Keratinocyte (primary cell): ENCODE measurements around the gene CLPX. TPM values are rescaled to one million over a fixed set of nuclear protein-coding genes. Genes with fewer than 3 reads are reported as not detected.

Experiments
- DNase-seq: peaks from one replicate; pipeline ENCODE4 v3.0.0-alpha.2; 2011; ENCODE audit warnings: low read depth, missing footprints, low spot score
- FAIRE-seq: peaks from 2 replicates; lab custom pipeline; 2011; peaks lifted over from hg19 to GRCh38; lab: Jason Lieb, UNC
- H2AFZ ChIP-seq: 2 replicates; pipeline ENCODE4 v1.6.0; 2012; ENCODE audit warnings: low read length, control low read depth, inconsistent platforms; ENCODE audit not compliant: control insufficient read depth
- H3K27ac ChIP-seq: 2 replicates; pipeline ENCODE4 v1.5.1; 2011; ENCODE audit warnings: low read length; ENCODE audit not compliant: control insufficient read depth, insufficient read depth
- H3K27me3 ChIP-seq: 3 replicates; pipeline ENCODE4 v1.6.0; 2011; ENCODE audit warnings: low read length; ENCODE audit not compliant: control insufficient read depth, insufficient read depth; ENCODE audit errors: extremely low read depth
- H3K36me3 ChIP-seq, 2 experiments: 2 replicates in 1 of 2; 3 replicates in 1 of 2; pipeline ENCODE4 v1.5.1; 2011; ENCODE audit warnings: low read length in 2 of 2, mild to moderate bottlenecking in 1 of 2; ENCODE audit not compliant: control insufficient read depth in 2 of 2, insufficient read depth in 2 of 2; ENCODE audit errors: extremely low read depth in 1 of 2
- H3K4me1 ChIP-seq: 3 replicates; pipeline ENCODE4 v1.5.1; 2011; ENCODE audit warnings: low read length; ENCODE audit not compliant: control insufficient read depth, insufficient read depth; ENCODE audit errors: extremely low read depth
- H3K4me2 ChIP-seq: 3 replicates; pipeline ENCODE4 v1.6.0; 2011; ENCODE audit warnings: low read depth, low read length; ENCODE audit not compliant: control insufficient read depth, insufficient read depth; ENCODE audit errors: extremely low read depth
- H3K4me3 ChIP-seq, 3 experiments: fragments of 200-600 bp in 1 of 3; sonication (generic) in 1 of 3; 2 replicates in 2 of 3; 3 replicates in 1 of 3; pipeline ENCODE4 v1.5.1; 2011 to 2016; ENCODE audit warnings: low read length in 3 of 3, mild to moderate bottlenecking in 3 of 3, control low read depth in 2 of 3, inconsistent platforms in 1 of 3, low read depth in 1 of 3, mixed read lengths in 1 of 3, mixed run types in 1 of 3, moderate library complexity in 1 of 3; ENCODE audit not compliant: control insufficient read depth in 2 of 3, insufficient read depth in 2 of 3; ENCODE audit errors: extremely low read depth in 1 of 3
- H3K79me2 ChIP-seq: 2 replicates; pipeline ENCODE4 v1.6.0; 2012; ENCODE audit warnings: low read length; ENCODE audit not compliant: control insufficient read depth, insufficient read depth
- H3K9ac ChIP-seq: 3 replicates; pipeline ENCODE4 v1.6.0; 2011; ENCODE audit warnings: low read length; ENCODE audit not compliant: control insufficient read depth, insufficient read depth; ENCODE audit errors: extremely low read depth
- H3K9me1 ChIP-seq: 3 replicates; pipeline ENCODE4 v1.6.0; 2011; ENCODE audit warnings: low read length; ENCODE audit not compliant: control insufficient read depth, insufficient read depth; ENCODE audit errors: extremely low read depth
- H3K9me3 ChIP-seq: 2 replicates; pipeline ENCODE4 v1.5.1; 2012; ENCODE audit warnings: low read depth, low read length; ENCODE audit not compliant: control insufficient read depth
- H4K20me1 ChIP-seq: 3 replicates; pipeline ENCODE4 v1.6.0; 2011; ENCODE audit warnings: low read length; ENCODE audit not compliant: control insufficient read depth, insufficient read depth; ENCODE audit errors: extremely low read depth
- EZH2 ChIP-seq: IDR thresholded peaks from one replicate; pipeline ENCODE4 v1.6.1; 2012; ENCODE audit warnings: inconsistent platforms, mild to moderate bottlenecking, low read length, moderate library complexity
- dilution Hi-C: fragments of 300-500 bp; cut with MboI; formaldehyde crosslinking; loops from one replicate; pipeline ENCODE4 v1.7.0; 2020; ENCODE audit warnings: low sequenced_read_pairs; ENCODE audit not compliant: extremely low pct_ligation_motif_present
- polyA plus RNA-seq, 5 experiments: library from polyadenylated mRNA; depleted of rRNA in 3 of 5; stranded (reverse) in 3 of 5; stranded (forward) in 1 of 5; unstranded in 1 of 5; fragments of >200 nt; gene quantifications; 1 replicate in 1 of 5; 2 replicates in 3 of 5; 3 replicates in 1 of 5; pipeline versions ENCODE4 v1.2.1 to v1.2.3, GENCODE V29; 2011 to 2012; ENCODE audit warnings: missing spikeins in 2 of 5, low read depth in 1 of 5, low replicate concordance in 1 of 5
- TF ChIP-seq, protein P1 (sequence below), 3 experiments: IDR thresholded peaks in 1 of 3; conservative IDR thresholded peaks in 1 of 3; optimal IDR thresholded peaks in 1 of 3; 2 replicates in 2 of 3; 3 replicates in 1 of 3; pipeline versions ENCODE3 to v1.5.1; 2011; ENCODE audit warnings: low read length in 3 of 3, mild to moderate bottlenecking in 3 of 3, moderate library complexity in 2 of 3, control low read depth in 1 of 3, inconsistent platforms in 1 of 3; ENCODE audit not compliant: insufficient read depth in 2 of 3; ENCODE audit errors: extremely low read depth in 1 of 3

The CLPX gene
- polyA plus RNA-seq, 1 donor (not counting 4 experiments of a cell fraction or from before 2014, with no cell fraction given): 51.5 TPM

DNA sequence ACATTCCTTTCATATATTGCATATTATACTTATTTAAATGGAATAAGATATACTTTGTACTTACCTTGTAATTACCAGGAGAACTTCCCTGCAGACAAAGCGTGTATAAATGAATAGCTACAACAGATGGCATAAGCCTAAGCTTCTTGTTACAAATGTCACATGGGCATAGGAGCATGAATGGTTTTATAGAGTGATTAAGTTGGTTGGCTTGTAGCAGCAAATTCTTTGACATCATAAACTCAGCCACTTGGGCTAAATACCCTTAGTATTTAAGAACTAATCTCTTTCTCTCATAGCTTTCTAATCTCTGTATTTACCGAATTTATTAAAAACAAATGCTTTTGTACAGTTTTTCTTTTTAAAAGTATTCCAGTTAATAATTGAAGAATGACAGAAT, 70.1 kb downstream of the CLPX start, which contains the start of gene UBAP1L:
UBAP1L (minus strand) TSS at position 115 of the 400 bp plus-strand sequence. CDS start 8,985 bp downstream, outside the sequence.
- DNase-seq: no peak
- Histone ChIP-seq H3K79me2 (no peaks in the 10 kb centered on the region), H3K36me3 (peaks cover 19 to 27% of the 10 kb centered on the region in 2 experiments)

DNA sequence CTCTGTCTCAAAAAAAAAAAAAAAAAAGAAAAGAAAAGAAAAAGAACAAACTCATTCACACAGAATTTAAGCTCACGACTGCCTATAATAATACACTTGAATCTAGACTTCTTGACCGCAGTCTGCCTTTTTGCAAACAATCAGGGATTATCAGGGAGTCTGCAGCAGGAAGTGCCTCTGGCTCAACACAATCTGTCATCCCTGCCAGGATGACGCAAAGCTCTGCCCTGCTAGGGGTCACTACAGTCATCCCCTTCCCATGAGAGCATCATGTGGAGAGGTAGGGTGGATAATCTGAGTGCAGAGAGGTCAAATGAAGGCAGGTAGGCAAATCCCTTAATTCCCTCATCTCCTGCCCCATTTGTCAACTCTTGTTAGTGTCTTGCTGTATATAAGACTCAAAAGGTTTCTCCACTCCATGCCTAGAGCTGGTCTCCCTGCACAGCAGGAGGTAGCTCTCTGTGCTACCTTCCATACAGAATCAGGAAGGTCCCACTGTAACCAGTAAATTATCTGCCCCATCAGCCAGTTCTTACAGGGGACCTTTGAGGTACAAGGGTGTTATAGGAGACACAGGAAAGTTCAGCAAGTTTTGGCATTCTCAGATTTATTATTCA, 74.4 kb downstream of the CLPX start:
- no peaks in the 10 kb centered on the region for H3K9me3 ChIP-seq
- TF ChIP-seq EZH2: no peak
- no peaks in the 10 kb centered on the region for H4K20me1 ChIP-seq
- H2AFZ ChIP-seq: no peak overlapping the region
- dilution Hi-C loops: no loop called here
- H3K79me2 ChIP-seq: no peaks in the 10 kb centered on the region
- H3K27me3 ChIP-seq: no peaks in the 10 kb centered on the region
- H3K36me3 ChIP-seq: peaks cover 12 to 13% of the 10 kb centered on the region in 2 experiments
- H3K9me1 ChIP-seq: no peaks in the 10 kb centered on the region
- H3K4me1 ChIP-seq: no peaks in the 10 kb centered on the region
- no peak for FAIRE-seq
- no peak overlapping the region for H3K4me3 ChIP-seq
- no peak for DNase-seq
- H3K9ac ChIP-seq: no peak overlapping the region
- H3K4me2 ChIP-seq: no peak overlapping the region
- no peak overlapping the region for H3K27ac ChIP-seq

More for the DNA sequence above, 70.1 kb downstream of the CLPX start, which contains the start of gene UBAP1L:
- H3K9me1 ChIP-seq: no peaks in the 10 kb centered on the region
- H3K27me3 ChIP-seq: no peaks in the 10 kb centered on the region
- no peak within 1 kb of the TSS for H2AFZ ChIP-seq
- H4K20me1 ChIP-seq: no peaks in the 10 kb centered on the region
- no peak within 1 kb of the TSS for H3K4me3 ChIP-seq
- no peak within 1 kb of the TSS for H3K27ac ChIP-seq
- H3K4me2 ChIP-seq: no peak within 1 kb of the TSS
- no peaks in the 10 kb centered on the region for H3K9me3 ChIP-seq
- dilution Hi-C loops: no loop called here
- no peak within 1 kb of the TSS for H3K9ac ChIP-seq
- no peak for FAIRE-seq
- TF ChIP-seq, protein P1, sequence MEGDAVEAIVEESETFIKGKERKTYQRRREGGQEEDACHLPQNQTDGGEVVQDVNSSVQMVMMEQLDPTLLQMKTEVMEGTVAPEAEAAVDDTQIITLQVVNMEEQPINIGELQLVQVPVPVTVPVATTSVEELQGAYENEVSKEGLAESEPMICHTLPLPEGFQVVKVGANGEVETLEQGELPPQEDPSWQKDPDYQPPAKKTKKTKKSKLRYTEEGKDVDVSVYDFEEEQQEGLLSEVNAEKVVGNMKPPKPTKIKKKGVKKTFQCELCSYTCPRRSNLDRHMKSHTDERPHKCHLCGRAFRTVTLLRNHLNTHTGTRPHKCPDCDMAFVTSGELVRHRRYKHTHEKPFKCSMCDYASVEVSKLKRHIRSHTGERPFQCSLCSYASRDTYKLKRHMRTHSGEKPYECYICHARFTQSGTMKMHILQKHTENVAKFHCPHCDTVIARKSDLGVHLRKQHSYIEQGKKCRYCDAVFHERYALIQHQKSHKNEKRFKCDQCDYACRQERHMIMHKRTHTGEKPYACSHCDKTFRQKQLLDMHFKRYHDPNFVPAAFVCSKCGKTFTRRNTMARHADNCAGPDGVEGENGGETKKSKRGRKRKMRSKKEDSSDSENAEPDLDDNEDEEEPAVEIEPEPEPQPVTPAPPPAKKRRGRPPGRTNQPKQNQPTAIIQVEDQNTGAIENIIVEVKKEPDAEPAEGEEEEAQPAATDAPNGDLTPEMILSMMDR (optimal IDR thresholded peaks at IDR 0.05 in 1 of 3, IDR thresholded peaks at IDR 0.05 in 1 of 3, conservative IDR thresholded peaks at IDR 0.05 in 1 of 3; ENCODE audit: extremely low read depth in 1 of 3, insufficient read depth in 2 of 3, low read length in 3 of 3): no peak
- TF ChIP-seq EZH2: no peak
- no peaks in the 10 kb centered on the region for H3K4me1 ChIP-seq
